ENCODE measurements around the gene TNP1.

Gene TNP1

DNA sequence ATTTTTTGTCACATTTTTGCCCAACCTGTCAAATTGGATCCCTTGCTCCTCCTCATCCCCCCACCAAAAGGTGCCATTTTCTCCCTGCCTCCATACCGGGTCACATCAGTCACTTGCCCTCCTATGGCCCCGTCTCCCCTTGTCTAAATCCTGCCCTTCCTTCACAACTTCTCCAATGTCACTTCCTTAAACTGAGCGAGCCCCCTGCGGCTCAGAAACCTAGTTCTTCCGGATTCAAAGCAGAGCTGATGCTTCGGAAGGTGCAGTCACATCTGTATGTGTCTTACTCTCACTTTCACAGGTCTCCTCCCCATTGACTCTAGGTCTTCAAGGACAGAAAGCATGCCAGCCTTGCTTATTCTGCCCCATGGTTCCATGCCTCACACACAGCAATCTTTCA, 22.1 kb downstream of the TNP1 start:
- DNase-seq = no peak

DNA sequence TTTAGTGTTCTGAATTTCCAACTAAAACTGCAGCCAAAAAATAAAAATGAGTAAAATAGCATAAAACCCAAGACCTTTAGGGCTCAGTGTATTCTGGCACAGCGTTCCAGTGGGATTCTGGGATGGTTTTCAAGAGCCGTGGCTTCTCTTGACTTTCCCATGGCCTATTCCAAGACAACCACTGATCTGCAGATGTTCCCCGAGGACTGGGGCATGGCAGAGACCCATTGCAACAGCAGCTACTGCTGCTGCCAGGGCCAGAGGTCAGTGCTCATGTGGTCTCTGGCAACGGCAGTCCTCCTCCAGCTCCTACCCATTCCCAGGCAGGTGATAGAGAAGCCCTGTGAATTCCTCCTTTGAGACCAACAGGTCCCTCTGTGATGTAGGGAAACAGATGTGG, 26.8 kb downstream of the TNP1 start:
- no peak for DNase-seq

DNA sequence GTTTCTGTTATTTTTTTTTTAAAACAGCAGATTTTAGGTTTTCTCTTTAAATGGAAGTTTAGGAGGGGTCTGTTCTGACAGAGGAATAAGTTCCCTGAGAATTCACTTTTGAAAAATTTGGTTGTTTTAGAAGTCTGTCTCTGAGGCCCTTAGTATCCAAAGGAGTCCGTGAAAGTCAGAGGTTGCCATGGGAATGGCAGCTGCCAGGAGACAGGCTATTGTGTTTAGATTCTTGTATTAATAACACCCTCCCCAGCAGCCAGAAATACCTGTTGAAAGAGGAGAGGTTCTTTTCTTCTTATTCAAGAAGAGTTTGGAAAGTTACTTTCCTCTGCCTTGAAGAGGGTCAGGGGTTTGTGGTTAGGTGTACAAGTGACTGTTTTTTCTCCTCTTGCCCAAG, 29.5 kb downstream of the TNP1 start:
- no peak for DNase-seq

- no peak for DNase-seq
Observed at GRCh38 chr2:216829533-216829932, 30.3 kb downstream of the TNP1 start.

DNA sequence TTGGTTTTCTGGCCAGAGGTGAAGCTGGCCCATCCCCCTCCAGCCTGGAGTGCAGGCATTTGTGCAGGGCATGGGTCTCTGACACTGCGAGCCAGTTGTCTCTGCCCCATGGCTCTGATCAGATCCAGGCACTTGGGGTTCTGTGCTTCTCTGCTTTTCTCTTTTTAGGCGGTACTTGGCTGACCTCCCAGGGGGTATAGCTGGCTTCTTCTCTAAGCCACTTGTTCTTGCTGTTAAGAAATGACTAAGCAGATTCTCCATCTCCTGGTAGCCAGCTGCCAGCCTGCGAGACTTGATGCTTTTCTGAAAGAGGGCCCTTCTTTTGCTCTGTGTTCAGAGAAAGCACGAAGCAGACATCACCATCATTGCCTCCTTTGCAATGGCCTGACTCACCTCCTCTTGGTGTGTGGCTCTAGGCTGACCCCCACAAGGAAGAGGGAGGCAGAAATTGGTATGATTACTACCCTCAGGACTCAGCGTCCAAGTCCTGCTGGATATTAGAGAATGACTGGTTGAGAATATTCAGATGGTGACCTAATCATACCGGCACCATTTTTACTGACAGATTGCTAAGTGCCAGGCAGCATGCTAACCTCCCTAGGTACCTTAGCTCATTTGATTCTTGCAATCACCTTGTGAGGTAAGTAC, 32.7 kb downstream of the TNP1 start:
- no peak for DNase-seq

DNA sequence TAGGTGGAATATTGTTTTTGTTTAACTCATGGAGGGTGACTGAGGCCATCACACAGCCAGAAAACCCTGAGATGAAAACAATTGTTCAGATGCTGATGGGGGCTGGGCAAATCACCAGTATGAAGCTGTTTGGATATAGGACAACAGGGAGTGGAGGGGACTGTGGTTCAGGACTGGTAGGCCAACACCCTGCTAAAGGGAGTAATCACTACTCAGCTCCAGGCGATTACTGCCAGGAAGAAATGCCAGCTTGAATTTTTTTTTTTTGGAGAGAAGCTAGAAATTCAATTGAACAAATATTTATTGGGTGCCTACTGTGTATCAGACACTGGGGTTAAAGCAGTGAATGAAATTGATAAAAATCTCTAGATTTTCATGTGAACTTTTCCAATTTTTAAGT, 37.4 kb downstream of the TNP1 start:
- DNase-seq = no peak

DNA sequence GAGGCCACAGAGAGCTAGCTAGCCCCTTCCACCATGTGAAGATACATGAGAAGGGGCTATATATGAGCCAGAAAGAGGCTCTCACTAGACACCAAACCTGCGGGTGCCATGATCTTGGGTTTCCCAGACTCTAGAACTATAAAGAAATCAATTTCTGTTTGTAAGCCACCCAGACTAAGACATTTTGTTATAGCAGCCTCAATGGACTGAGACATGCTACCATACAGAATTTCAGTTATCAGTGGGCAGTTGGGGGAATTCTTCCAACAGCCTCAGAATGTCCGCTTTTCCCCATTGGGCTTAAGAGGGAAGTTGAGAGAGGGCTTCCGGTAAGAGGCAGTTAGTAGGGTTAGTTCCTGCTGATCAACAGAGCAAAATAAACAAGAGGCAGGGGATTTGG, 39.2 kb downstream of the TNP1 start:
- DNase-seq = no peak

DNA sequence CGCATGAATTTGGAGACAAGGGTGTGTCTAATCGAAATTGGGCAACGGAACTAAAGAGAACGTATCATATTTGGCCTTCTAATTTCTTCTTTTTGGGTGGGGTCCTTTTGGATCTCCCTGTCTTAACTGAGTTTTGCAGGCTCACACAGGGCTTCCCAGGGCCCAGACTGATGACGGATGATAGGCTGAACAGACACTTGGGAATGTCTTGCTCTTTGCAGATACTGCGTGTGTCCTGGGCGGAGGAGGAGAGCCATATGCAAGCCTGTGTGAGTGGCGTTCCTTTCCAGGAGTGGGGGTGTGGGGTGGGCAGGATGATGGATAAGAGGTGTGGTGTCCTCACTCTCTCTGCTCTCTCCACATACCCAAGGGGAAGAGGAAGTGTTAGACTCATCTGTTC, 40.1 kb downstream of the TNP1 start:
- no peak for DNase-seq

GRCh38 chr2:216819055-216819454, 40.8 kb downstream of the TNP1 start:
- no peak for DNase-seq

- no peak for DNase-seq
Observed at GRCh38 chr2:216810399-216811160, 49.3 kb downstream of the TNP1 start.
